Activated CD8-positive, alpha-beta memory T cell treated with anti-CD3 and anti-CD28 coated beads for 48 hours (primary cell): ENCODE measurements around the gene ZNF865.

Source experiments
- DNase-seq, 3 experiments: peaks; one replicate each; pipeline ENCODE4 v3.0.0-alpha.2; 2020; ENCODE audit warnings: low read depth in 2 of 3, low spot score in 2 of 3

Gene ZNF865

DNA sequence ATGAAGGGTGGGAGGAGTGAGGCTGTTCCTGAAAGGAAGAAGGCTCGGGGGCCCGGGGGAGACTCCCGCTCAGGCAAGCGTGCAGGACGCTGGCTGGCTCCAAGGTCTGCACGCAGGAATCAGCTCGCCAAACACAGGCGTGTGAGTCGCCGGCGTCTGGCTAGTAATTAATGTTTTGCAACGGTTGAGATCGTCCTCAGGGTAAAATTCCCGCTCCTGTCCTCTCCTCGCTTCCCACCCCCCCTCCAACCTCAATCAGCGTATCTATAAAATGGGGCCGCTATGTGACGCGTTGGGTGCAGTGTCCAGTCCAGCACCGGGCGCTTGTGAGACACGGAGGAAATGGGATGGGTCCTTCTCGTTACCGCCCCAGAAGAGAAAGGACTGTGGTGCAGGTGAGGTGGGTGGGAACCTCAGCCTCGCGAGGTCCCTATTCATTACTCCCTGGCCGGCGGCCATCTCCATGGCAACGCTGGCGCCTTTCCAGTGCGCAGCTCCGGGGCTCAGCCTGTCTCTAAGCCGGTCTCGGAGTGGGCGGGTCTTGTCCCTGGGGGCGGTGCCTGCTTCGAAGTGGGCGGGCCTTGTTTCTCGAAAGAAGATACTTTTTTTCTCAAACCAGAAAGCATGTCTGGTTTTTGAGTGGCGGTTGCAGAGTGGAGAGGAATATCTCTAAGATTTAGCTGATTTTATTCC lies 18.3 kb upstream of the ZNF865 start:
- peak; percentile 75 to 84 (median 79) for DNase-seq

DNA sequence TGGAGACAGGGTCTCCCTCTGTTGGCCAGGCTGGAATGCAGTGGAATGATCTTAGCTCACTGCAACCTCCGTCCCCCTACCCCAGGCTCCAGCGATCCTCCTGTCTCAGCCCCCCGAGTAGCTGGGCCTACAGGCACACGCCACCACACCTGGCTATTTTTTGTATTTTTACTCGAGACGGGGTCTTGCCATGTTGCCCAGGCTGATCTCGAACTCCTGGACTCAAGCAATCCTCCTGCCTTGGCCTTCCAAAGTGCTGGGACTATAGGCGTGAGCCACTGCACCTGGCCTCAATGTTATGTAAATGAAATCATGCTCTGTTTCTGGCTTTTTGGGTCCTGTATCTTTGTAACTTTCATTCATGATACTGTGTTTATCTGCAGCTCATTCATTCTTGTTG lies 16.7 kb upstream of the ZNF865 start:
- DNase-seq: no peak

- DNase-seq: no peak
These were observed 15.3 kb upstream of the ZNF865 start for GRCh38 chr19:55590109-55590508.

DNA sequence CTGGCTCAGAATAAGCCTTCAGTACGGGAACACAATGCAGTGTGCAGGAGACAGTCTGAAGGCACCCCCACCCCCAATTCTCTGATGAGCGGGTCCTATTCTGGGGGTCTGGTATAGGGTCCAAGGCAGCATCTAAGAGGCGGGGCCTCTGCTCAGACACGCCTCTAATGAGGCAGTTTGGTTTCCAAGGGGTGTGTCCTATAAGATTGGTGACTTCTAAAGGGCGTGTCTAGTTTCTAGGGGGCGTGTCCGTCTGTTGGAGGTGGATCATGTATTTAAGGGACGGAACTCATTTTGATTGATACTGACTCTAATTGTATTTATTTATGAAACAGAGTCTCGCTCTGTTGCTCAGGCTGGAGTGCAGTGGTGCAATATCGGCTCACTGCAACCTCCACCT lies 14.8 kb upstream of the ZNF865 start:
- DNase-seq: no peak

DNA sequence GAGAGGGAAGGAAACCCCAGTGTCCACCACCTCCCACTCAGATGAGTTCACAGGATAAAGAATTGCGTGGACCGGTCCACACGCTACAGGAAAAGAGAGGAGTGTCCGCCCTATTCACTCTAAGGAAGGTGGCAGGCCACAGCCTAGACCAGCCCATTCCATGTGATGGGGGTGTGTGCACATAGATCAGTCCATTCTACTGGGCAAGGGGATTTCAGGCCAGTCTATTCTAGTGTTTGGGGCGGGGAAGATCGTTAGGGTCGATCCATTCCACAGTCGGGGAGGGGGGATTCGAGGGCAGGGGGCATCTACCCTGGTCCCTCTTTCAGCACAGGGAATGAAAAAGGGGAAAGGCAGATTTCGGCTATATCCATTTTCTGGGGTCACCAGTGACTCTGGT lies 13.9 kb upstream of the ZNF865 start:
- no peak for DNase-seq

- DNase-seq: no peak
These were observed 12.9 kb upstream of the ZNF865 start for GRCh38 chr19:55592391-55593090.

DNA sequence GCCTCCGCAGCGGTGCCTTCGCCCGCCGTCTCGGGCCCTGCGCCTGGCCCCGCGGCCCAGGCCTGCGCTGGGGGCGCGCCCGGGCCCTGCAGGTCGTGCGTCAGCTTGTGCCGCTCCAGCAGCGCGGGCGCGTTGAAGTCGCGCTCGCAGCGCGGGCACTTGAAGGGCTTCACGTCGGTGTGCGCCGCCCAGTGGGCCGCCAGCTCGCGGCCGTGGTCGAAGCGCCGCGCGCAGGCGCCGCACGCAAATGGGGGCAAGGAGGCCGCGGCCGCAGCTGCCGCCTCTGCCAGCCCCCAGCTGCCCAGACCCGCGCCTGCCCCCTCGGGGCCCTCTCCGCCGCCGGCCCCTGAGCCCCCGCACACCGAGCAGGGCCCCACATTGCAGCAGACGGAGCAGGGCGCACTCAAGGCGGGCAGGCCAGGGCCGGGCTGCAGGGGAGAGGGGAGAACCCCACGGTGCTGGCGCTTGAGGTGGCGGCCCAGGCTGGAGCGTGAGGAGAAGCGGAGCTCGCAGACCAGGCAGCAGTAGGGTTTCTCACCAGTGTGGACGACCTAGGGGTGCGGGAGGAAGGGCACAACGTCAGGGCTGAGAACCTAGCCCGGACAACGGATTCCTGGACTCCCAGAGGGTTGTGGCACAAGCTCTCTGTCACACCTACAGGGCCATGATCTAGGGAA lies 12.2 kb upstream of the ZNF865 start:
- no peak for DNase-seq

GRCh38 chr19:55594996-55595545 lies 10.4 kb upstream of the ZNF865 start:
- no peak for DNase-seq

GRCh38 chr19:55596304-55596703 lies 9.1 kb upstream of the ZNF865 start:
- DNase-seq: no peak

DNA sequence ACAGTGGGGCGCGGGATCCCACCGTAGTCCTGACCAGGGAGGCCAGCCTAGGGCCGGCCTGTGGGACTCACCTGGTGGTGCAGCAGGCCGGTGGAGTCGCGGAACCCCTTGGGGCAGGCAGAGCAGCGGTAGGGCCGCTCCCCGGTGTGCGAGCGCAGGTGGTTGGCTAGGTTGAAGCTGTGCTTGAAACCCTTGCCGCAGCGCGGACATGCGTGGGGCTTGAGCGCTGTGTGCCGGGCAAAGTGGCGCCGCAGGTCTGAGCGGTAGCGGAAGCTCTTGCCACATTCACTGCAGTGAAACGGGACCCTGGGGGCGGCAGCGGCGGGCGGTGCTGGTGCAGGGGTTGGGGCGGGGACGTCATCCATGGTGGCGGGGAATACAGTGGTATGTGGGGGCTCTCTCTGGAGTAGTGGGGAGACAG lies 7.9 kb upstream of the ZNF865 start:
- DNase-seq: no peak

DNA sequence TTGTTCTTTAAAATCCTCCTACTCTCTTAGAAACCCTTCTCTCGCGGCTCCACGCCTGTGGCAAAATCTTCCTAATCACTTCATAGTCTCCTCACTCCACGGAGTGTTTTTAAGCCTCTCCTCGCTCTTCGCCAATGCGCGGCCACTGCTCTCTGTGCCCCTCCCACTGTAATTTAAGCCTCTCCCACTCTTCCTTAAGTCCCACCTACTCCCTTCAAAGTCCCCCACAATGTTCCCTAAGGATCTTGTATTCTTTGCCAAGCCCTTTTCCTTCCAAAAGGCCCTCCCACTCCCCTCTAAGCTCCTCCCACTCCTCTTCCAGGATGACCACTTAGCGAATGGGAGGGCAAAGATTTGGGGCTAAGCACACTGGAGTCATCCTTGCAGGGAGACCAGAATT lies 7.4 kb upstream of the ZNF865 start:
- DNase-seq: no peak

DNA sequence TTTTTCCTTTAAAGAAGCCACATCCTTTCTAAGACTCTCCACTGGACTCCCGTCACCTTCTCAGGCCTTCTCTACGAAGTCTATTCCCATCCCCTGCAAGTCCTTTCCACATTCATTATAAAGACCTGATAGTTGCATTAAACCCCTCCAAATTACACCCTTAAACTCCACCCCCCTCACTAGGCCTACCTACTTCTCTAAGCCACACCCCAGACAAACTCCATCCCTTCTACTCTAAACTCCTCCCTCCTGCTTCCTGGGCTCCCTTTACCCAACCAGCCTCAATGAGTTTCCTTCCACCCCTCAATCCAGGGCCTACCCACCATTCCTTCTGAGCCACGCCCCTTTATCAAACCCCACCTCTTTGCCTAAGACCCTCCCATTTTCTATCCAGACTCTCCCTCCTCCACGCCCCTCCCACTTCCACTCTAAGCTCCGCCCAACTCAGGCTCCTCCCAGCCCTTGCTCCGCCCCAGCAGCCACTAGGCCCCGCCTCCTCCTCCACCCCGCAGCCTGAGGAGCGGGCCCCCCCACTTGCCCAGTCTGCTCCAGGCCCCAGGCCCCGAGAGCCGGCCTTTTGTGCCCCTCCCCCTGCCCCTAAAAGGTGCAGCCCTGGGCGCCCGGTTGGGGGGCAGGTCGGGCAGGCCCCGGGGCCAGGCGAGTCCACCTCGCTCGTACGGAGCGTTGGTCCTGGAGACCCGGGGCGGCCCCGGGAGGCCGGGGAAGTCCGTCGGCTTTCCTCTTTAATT lies 6.6 kb upstream of the ZNF865 start:
- peak; percentile 88 to 96 (median 93) for DNase-seq

DNA sequence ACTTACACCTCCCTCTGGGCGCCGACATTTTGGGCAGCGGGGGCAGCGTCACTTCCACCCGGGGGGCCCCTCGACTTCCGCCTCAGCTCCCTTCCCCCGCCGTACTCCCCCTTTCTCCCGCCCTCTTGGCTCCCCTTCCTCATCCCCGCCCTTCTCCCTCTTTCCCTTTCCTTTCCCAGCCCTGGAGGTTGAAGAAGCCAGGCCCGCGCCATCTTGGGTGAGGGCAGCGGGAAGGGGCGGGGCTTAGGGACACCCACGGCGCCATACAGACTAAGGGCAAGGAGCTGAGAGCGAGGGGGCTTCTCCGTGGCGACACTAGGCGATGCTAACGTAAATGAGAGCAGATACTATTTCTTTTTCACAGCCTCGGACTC lies 6.0 kb upstream of the ZNF865 start, which contains the start of gene FIZ1:
FIZ1 (minus strand) TSS at position 50 of the 374 bp plus-strand sequence. CDS start 1,652 bp downstream, outside the sequence.
- peak; percentile 87 to 90 (median 88) for DNase-seq

DNA sequence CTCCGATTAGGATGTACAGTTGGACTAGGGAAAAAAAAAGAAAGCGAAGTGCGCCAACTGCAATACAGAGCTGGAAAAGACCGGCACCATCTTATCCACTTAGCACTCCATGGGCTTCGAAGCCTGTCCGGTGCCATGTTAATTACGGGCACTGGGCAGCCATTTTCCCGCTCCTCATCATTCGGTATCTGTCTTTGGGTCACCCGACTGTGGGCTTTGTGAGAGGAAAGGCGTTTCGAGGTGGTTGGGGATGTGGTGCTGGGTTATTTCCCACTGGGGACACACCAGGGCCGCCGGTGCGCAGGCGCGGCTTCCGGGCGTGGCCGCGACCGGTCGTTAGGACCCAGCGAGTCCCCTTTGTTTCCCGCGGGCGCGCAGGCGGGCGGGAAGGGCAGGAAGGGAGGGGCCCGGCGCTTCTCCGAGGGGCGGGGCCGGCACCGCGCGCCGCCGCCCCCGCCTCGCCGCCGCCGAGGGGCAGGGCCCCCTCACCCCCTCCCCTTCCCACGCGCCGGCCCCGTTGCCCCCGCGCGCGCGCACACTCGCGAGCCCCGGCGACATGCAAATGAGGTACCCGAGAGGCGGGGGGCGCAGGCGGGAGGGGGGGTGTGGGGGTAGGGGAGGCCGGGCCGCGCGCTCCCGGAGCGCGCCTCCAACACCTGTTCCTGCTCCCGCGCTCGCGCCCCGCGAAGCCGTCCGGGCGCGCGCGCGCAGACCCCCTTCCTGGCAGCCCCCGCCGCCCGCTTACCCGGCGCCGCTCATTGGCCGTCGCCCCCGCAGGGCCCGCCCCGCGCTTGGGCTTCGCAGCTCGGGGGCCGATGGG lies 5.4 kb upstream of the ZNF865 start, which contains the start of gene ZNF524:
ZNF524 (plus strand) TSS at position 447 of the 820 bp plus-strand sequence. CDS start 1,825 bp downstream, outside the sequence.
- peak; percentile 64 to 80 (median 65) for DNase-seq

DNA sequence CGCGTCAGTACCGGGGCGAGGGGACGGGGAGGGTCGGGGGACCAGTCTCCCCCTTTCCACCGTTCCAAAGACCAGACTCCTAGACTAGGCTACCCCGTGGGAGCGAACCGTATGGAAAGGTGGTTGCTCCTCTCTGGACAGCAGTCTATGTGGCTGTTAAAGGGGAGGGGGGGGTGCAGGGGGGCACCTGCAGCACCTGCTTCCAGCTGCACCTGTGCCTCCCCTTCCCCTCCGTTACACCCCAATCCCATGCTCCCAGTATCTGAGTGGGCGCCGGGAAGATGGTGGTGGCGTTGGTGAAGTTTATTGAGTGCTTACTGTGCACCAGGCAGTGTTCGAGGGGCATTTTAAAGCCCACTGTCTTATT lies 4.8 kb upstream of the ZNF865 start:
- no peak for DNase-seq

DNA sequence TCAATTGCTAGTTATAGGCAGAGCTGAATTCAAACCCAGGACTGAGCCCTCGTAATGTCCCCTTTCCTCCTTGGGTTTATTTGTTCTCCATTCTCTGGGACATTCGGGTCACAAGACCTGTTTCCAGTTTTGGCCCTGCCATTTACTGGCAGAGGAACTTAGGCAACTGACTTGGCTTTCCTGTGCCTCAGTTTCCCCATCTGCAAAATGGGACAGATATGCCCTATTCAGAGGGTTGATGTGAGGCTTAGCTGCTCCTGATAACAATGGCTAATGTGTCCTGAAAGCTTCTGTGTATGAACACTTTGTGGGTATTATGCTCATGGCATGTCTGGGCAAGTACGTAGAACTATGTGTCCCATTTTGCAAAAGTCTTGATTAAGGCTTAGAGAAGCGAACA lies 4.4 kb upstream of the ZNF865 start:
- no peak for DNase-seq

DNA sequence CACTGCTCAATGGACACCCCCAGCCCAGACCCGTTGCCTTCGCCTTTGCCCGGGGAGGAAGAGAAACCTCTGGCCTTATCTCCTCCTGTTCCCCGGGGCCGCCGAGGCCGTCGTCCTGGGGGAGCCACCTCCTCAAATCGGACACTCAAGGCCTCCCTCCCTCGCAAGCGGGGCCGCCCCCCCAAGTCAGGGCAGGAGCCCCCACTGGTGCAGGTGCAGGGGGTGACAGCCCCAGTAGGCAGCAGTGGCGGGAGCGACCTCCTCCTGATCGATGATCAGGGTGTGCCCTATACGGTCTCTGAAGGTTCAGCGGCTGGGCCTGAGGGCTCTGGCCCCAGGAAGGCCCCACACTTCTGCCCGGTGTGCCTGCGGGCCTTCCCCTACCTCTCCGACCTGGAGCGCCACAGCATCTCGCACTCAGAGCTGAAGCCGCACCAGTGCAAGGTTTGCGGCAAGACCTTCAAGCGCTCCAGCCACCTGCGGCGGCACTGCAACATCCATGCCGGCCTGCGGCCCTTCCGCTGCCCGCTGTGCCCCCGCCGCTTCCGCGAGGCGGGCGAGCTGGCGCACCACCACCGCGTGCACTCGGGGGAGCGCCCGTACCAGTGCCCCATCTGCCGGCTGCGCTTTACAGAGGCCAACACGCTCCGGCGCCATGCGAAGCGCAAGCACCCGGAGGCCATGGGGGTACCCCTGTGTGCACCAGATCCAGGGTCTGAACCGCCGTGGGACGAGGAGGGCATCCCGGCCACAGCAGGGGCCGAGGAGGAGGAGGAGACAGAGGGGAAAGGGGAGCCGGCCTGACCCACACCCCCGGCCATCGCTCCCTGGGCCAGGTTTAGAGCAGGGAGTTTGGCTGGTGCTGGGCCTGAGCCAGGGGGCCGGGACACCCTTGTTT lies 3.1 kb upstream of the ZNF865 start:
- no peak for DNase-seq

DNA sequence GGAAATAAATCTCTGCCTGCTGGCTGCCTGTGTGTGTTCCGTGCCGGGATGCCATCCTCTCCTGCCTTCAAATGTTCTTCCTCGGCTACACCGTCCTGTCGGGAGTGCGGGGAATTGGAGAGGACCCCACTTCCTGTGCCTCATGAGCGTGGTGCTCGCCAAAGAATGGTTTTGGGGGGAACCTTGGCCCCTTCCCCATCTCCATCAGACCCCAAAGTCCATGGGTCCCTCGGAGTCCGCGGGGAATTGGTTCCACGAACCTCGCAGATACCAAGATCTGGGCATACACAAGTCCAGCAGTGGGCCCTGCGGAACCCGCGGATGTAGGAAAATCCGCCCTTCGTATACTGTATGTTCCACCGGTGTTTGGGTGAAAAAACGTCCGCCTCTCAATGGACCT lies 2.3 kb upstream of the ZNF865 start:
- DNase-seq: no peak

DNA sequence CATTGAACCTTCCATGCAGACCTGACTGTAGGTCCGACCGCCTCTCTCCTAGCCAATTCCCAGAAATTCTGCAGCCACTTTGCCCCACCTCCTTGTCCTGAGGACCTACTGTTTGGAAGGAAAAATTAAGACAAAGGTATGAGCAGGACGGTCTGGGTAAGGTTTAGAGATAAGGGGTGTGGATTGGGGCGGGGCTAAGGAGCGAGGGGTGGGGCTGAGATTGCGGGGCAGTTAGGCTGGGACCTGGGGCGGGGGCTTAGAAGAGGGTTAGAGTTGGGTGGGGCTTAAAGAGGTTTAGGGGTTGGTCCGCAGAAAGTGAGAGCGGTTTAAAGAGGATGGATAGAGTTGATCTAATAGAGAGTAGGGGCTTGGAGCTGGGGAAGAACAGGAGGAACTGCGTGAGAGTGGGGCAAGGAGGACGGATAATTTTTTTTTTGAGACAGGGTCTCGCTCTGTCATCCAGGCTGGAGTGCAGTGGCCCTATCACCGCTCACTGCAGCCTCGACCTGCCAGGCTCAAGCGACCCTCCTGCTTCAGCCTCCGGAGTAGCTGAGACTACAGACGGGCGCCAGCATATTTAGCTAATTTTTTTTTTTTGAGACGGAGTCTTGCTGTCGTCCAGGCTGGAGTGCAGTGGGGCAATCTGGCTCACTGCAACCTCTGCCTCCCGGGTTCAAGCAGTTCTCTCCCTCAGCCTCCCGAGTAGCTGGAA lies 1.7 kb upstream of the ZNF865 start:
- no peak for DNase-seq
